ENCODE results near the gene DBNDD2. TPM values are rescaled to one million over a fixed set of nuclear protein-coding genes. Genes with fewer than 3 reads are reported as not detected.

The DBNDD2 gene
- total RNA-seq, 1 experiment from 2014 or later, result 3.8 TPM

- peak; percentile 72 for DNase-seq (ENCODE audit: low spot score)
Measured at GRCh38 chr20:45415822-45416637, 7.9 kb downstream of the DBNDD2 start, which contains the start of gene PIGT. TSS of gene PIGT (plus strand) at chr20:45416141. CDS start at chr20:45416157, 16 bp downstream.

GRCh38 chr20:45416917-45417316, 8.8 kb downstream of the DBNDD2 start:
- DNase-seq (ENCODE audit: low spot score), result no peak

- peak; percentile 44 for DNase-seq (ENCODE audit: low spot score)
Measured at GRCh38 chr20:45419188-45420091, 11.4 kb downstream of the DBNDD2 start.

- DNase-seq (ENCODE audit: low spot score), result no peak
Measured at GRCh38 chr20:45420125-45420524, 12.0 kb downstream of the DBNDD2 start.

GRCh38 chr20:45423700-45424099, 15.6 kb downstream of the DBNDD2 start:
- DNase-seq (ENCODE audit: low spot score), result no peak

- no peak for DNase-seq (ENCODE audit: low spot score)
Measured at GRCh38 chr20:45425561-45425960, 17.5 kb downstream of the DBNDD2 start.

- no peak for DNase-seq (ENCODE audit: low spot score)
Measured at GRCh38 chr20:45426320-45427016, 18.4 kb downstream of the DBNDD2 start.

GRCh38 chr20:45427236-45428149, 19.4 kb downstream of the DBNDD2 start:
- no peak for DNase-seq (ENCODE audit: low spot score)

GRCh38 chr20:45429618-45430017, 21.5 kb downstream of the DBNDD2 start:
- DNase-seq (ENCODE audit: low spot score), result no peak

GRCh38 chr20:45432294-45432693, 24.2 kb downstream of the DBNDD2 start:
- no peak for DNase-seq (ENCODE audit: low spot score)

- peak; percentile 43 for DNase-seq (ENCODE audit: low spot score)
Measured at GRCh38 chr20:45433316-45433715, 25.2 kb downstream of the DBNDD2 start.

GRCh38 chr20:45433976-45434375, 25.9 kb downstream of the DBNDD2 start:
- no peak for DNase-seq (ENCODE audit: low spot score)

GRCh38 chr20:45436732-45437485, 28.8 kb downstream of the DBNDD2 start:
- peak; percentile 73 for DNase-seq (ENCODE audit: low spot score)

GRCh38 chr20:45440424-45440823, 32.3 kb downstream of the DBNDD2 start:
- no peak for DNase-seq (ENCODE audit: low spot score)

GRCh38 chr20:45440891-45441685, 33.0 kb downstream of the DBNDD2 start:
- no peak for DNase-seq (ENCODE audit: low spot score)

- DNase-seq (ENCODE audit: low spot score), result no peak
Measured at GRCh38 chr20:45441746-45442145, 33.7 kb downstream of the DBNDD2 start.

GRCh38 chr20:45444050-45444449, 36.0 kb downstream of the DBNDD2 start:
- no peak for DNase-seq (ENCODE audit: low spot score)

- peak; percentile 20 for DNase-seq (ENCODE audit: low spot score)
Measured at GRCh38 chr20:45445805-45446562, 37.9 kb downstream of the DBNDD2 start.

GRCh38 chr20:45448270-45448669, 40.2 kb downstream of the DBNDD2 start:
- no peak for DNase-seq (ENCODE audit: low spot score)

Measured in H4 (cell line).